HEK293 (cell line): Measurements from ENCODE around the gene TRIM27.

Source experiments
- ATF2 ChIP-seq: fragments of 450-650 bp; formaldehyde crosslinking; IDR thresholded peaks from 2 replicates; pipeline ENCODE4 v1.5.1; 2016; ENCODE audit warnings: missing biosample characterization, missing genetic modification characterization, low read depth
- IKZF3 ChIP-seq: fragments of 450-650 bp; IDR thresholded peaks from 2 replicates; pipeline ENCODE4 v1.5.0; 2018; ENCODE audit warnings: missing biosample characterization, mild to moderate bottlenecking, missing genetic modification characterization, moderate library complexity
- KLF7 ChIP-seq: fragments of 450-650 bp; formaldehyde crosslinking; IDR thresholded peaks from 2 replicates; pipeline ENCODE4 v1.5.1; 2016; ENCODE audit warnings: missing biosample characterization, missing genetic modification characterization, borderline replicate concordance
- MEIS1 ChIP-seq: sonication (generic); formaldehyde crosslinking; IDR thresholded peaks from 2 replicates; pipeline ENCODE4 v1.8.1; 2022; ENCODE audit warnings: missing genetic modification reagents, mild to moderate bottlenecking, borderline replicate concordance
- MZF1 ChIP-seq: fragments of 450-650 bp; formaldehyde crosslinking; IDR thresholded peaks from 2 replicates; pipeline ENCODE4 v1.5.1; 2017; ENCODE audit warnings: missing biosample characterization, missing genetic modification characterization, borderline replicate concordance
- OVOL3 ChIP-seq: fragments of 450-650 bp; formaldehyde crosslinking; IDR thresholded peaks from 2 replicates; pipeline ENCODE4 v1.5.1; 2016; ENCODE audit warnings: missing biosample characterization, missing genetic modification characterization
- PRDM10 ChIP-seq: fragments of 450-650 bp; formaldehyde crosslinking; IDR thresholded peaks from 2 replicates; pipeline ENCODE4 v1.5.1; 2016; ENCODE audit warnings: missing biosample characterization, missing genetic modification characterization
- WT1 ChIP-seq: fragments of 450-650 bp; formaldehyde crosslinking; IDR thresholded peaks from 2 replicates; pipeline ENCODE4 v1.5.1; 2016; ENCODE audit warnings: missing biosample characterization, missing genetic modification characterization
- ZBTB48 ChIP-seq: fragments of 450-650 bp; formaldehyde crosslinking; IDR thresholded peaks from 2 replicates; pipeline ENCODE4 v1.5.1; 2016; ENCODE audit warnings: missing biosample characterization, missing genetic modification characterization
- ZFHX2 ChIP-seq: fragments of 450-650 bp; formaldehyde crosslinking; conservative IDR thresholded peaks from 2 replicates; pipeline ENCODE4 v1.5.1; 2016; ENCODE audit warnings: missing biosample characterization, missing genetic modification characterization
- ZFP41 ChIP-seq: fragments of 450-650 bp; formaldehyde crosslinking; IDR thresholded peaks from 2 replicates; pipeline ENCODE4 v1.5.1; 2016; ENCODE audit warnings: missing biosample characterization, missing genetic modification characterization, borderline replicate concordance
- ZNF133 ChIP-seq: fragments of 450-650 bp; formaldehyde crosslinking; IDR thresholded peaks from 2 replicates; pipeline ENCODE4 v1.5.1; 2016; ENCODE audit warnings: missing biosample characterization, missing genetic modification characterization
- ZNF16 ChIP-seq: fragments of 450-650 bp; formaldehyde crosslinking; IDR thresholded peaks from 2 replicates; pipeline ENCODE4 v1.5.1; 2016; ENCODE audit warnings: low read depth, missing biosample characterization, missing genetic modification characterization
- ZNF174 ChIP-seq: fragments of 450-650 bp; formaldehyde crosslinking; IDR thresholded peaks from 2 replicates; pipeline ENCODE4 v1.5.0; 2017; ENCODE audit warnings: missing biosample characterization, mild to moderate bottlenecking, missing genetic modification characterization
- ZNF175 ChIP-seq: fragments of 450-650 bp; formaldehyde crosslinking; IDR thresholded peaks from 2 replicates; pipeline ENCODE4 v1.5.1; 2016; ENCODE audit warnings: missing biosample characterization, missing genetic modification characterization
- ZNF211 ChIP-seq: fragments of 450-650 bp; formaldehyde crosslinking; IDR thresholded peaks from 2 replicates; pipeline ENCODE4 v1.5.1; 2016; ENCODE audit warnings: low read depth, missing biosample characterization, missing genetic modification characterization
- ZNF24 ChIP-seq: fragments of 450-650 bp; formaldehyde crosslinking; IDR thresholded peaks from 2 replicates; pipeline ENCODE4 v1.5.1; 2016; ENCODE audit warnings: missing biosample characterization, missing genetic modification characterization
- ZNF292 ChIP-seq: fragments of 450-650 bp; formaldehyde crosslinking; IDR thresholded peaks from 2 replicates; pipeline ENCODE4 v1.5.1; 2016; ENCODE audit warnings: low read depth, missing biosample characterization, missing genetic modification characterization, borderline replicate concordance
- ZNF449 ChIP-seq: fragments of 450-650 bp; formaldehyde crosslinking; IDR thresholded peaks from 2 replicates; pipeline ENCODE4 v1.5.1; 2017; ENCODE audit warnings: missing biosample characterization, mild to moderate bottlenecking, missing genetic modification characterization, moderate library complexity
- ZNF473 ChIP-seq: fragments of 450-650 bp; formaldehyde crosslinking; IDR thresholded peaks from 2 replicates; pipeline ENCODE4 v1.5.1; 2017; ENCODE audit warnings: missing biosample characterization, missing genetic modification characterization
- ZNF48 ChIP-seq: fragments of 450-650 bp; formaldehyde crosslinking; IDR thresholded peaks from 2 replicates; pipeline ENCODE4 v1.5.1; 2016; ENCODE audit warnings: missing biosample characterization, missing genetic modification characterization
- ZNF488 ChIP-seq: fragments of 450-650 bp; formaldehyde crosslinking; IDR thresholded peaks from 2 replicates; pipeline ENCODE4 v1.5.1; 2016; ENCODE audit warnings: missing biosample characterization, missing genetic modification characterization
- ZNF530 ChIP-seq: fragments of 450-650 bp; formaldehyde crosslinking; IDR thresholded peaks from 2 replicates; pipeline ENCODE4 v1.5.1; 2016; ENCODE audit warnings: low read depth, missing biosample characterization, missing genetic modification characterization
- ZNF558 ChIP-seq: fragments of 450-650 bp; formaldehyde crosslinking; IDR thresholded peaks from 2 replicates; pipeline ENCODE4 v1.5.1; 2016; ENCODE audit warnings: missing biosample characterization, missing genetic modification characterization
- ZNF560 ChIP-seq: fragments of 450-650 bp; formaldehyde crosslinking; IDR thresholded peaks from 2 replicates; pipeline ENCODE4 v1.5.1; 2017; ENCODE audit warnings: missing biosample characterization, missing genetic modification characterization, borderline replicate concordance
- ZNF561 ChIP-seq: fragments of 450-650 bp; IDR thresholded peaks from 2 replicates; pipeline ENCODE4 v1.5.1; 2018; ENCODE audit warnings: missing biosample characterization, missing genetic modification characterization, borderline replicate concordance
- ZNF580 ChIP-seq: fragments of 450-650 bp; formaldehyde crosslinking; IDR thresholded peaks from 2 replicates; pipeline ENCODE4 v1.5.1; 2016; ENCODE audit warnings: missing biosample characterization, missing genetic modification characterization
- ZNF624 ChIP-seq: fragments of 450-650 bp; formaldehyde crosslinking; IDR thresholded peaks from 2 replicates; pipeline ENCODE4 v1.5.1; 2017; ENCODE audit warnings: missing biosample characterization, missing genetic modification characterization
- ZNF707 ChIP-seq: fragments of 450-650 bp; formaldehyde crosslinking; IDR thresholded peaks from 2 replicates; pipeline ENCODE4 v1.5.1; 2016; ENCODE audit warnings: missing biosample characterization, missing genetic modification characterization
- ZNF843 ChIP-seq: fragments of 450-650 bp; formaldehyde crosslinking; IDR thresholded peaks from 2 replicates; pipeline ENCODE4 v1.5.1; 2016; ENCODE audit warnings: missing biosample characterization, missing genetic modification characterization
- ZSCAN16 ChIP-seq: fragments of 450-650 bp; formaldehyde crosslinking; IDR thresholded peaks from 2 replicates; pipeline ENCODE4 v1.5.1; 2016; ENCODE audit warnings: missing biosample characterization, missing genetic modification characterization
- ZSCAN18 ChIP-seq: fragments of 450-650 bp; formaldehyde crosslinking; IDR thresholded peaks from 2 replicates; pipeline ENCODE4 v1.5.1; 2016; ENCODE audit warnings: missing biosample characterization, missing genetic modification characterization

Gene TRIM27

GRCh38 chr6:28863604-28864325 lies 60.0 kb downstream of the TRIM27 start (continued):
- peak; percentile 85 for TF ChIP-seq PRDM10 (tag by site-specific recombination)
- TF ChIP-seq ZNF473 (tag by site-specific recombination): no peak
- no peak for TF ChIP-seq KLF7 (tag by site-specific recombination)
- TF ChIP-seq ZNF580 (tag by site-specific recombination): peak; percentile 76
- TF ChIP-seq ZNF449 (tag by site-specific recombination): peak; percentile 42; the same call in 1 of the 2 replicates
- TF ChIP-seq MZF1 (tag by site-specific recombination): no peak
- no peak; the same call in 1 of the 2 replicates for TF ChIP-seq ZNF24 (tag by site-specific recombination)
- TF ChIP-seq ZNF133: no peak
- TF ChIP-seq ZNF488 (tag by site-specific recombination): no peak
- no peak for TF ChIP-seq MEIS1
- peak; percentile 64; the same call in 1 of the 2 replicates for TF ChIP-seq ZNF561 (tag by site-specific recombination)
- no peak for TF ChIP-seq ZNF560 (tag by site-specific recombination)
- no peak for TF ChIP-seq ZNF211
- no peak for TF ChIP-seq ZNF16 (tag by site-specific recombination)
- TF ChIP-seq IKZF3: peak; percentile 86
- no peak for TF ChIP-seq ZFP41 (tag by site-specific recombination)
- 0 out of 2 replicates have a peak, but pooled peaks have one; percentile 12 for TF ChIP-seq ZFHX2 (tag by site-specific recombination)
- TF ChIP-seq WT1 (tag by site-specific recombination): no peak; the same call in 1 of the 2 replicates
- no peak for TF ChIP-seq ZBTB48 (tag by site-specific recombination)
- TF ChIP-seq ZSCAN16 (tag by site-specific recombination): no peak
- no peak for TF ChIP-seq ZNF175 (tag by site-specific recombination)
- TF ChIP-seq OVOL3 (tag by site-specific recombination): no peak
- TF ChIP-seq ZNF707 (tag by site-specific recombination): no peak
- TF ChIP-seq ZNF843 (tag by site-specific recombination): peak; percentile 29; the same call in 1 of the 2 replicates
- TF ChIP-seq ZNF530: no peak
- no peak for TF ChIP-seq ZNF292 (tag by site-specific recombination)
- no peak for TF ChIP-seq ZNF624 (tag by site-specific recombination)
- TF ChIP-seq ZNF558 (tag by site-specific recombination): peak; percentile 72; the same call in 1 of the 2 replicates
- no peak for TF ChIP-seq ZNF174 (tag by site-specific recombination)
- TF ChIP-seq ATF2: no peak
- 0 out of 2 replicates have a peak, but pooled peaks have one; percentile 27 for TF ChIP-seq ZSCAN18 (tag by site-specific recombination)
- no peak for TF ChIP-seq ZNF48 (tag by site-specific recombination)
